Activated CD4-positive, alpha-beta T cell treated with anti-CD3 and anti-CD28 coated beads, Interleukin-10, Interleukin-2, amounts not matched to agents 100 ng/mL and 50 ng/mL, durations not matched to agents 16 hours and 8 hours (primary cell): ENCODE measurements around the gene INSM2.

ENCODE experiments used
- DNase-seq: peaks from one replicate; pipeline ENCODE4 v3.0.0-alpha.2; 2020

Gene INSM2

DNA sequence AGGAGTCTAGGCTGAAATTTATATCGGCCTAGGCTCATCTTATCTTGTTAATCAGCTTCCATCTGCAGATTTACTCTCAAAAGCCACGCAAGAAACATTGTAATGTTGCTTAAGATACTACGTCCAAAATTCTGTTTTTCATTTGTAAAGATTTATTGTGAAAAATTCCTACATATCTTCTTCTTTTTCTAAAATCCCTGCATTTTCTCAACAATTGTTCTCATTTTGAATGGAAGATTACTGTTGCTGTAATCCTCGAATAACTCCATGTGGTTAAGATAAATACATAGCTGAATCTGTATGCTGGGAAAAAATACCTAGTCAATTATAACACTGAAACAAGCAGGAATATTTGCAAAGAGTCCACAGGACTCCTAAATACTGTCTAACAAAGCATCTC lies 15.6 kb downstream of the INSM2 start:
- DNase-seq, result no peak

DNA sequence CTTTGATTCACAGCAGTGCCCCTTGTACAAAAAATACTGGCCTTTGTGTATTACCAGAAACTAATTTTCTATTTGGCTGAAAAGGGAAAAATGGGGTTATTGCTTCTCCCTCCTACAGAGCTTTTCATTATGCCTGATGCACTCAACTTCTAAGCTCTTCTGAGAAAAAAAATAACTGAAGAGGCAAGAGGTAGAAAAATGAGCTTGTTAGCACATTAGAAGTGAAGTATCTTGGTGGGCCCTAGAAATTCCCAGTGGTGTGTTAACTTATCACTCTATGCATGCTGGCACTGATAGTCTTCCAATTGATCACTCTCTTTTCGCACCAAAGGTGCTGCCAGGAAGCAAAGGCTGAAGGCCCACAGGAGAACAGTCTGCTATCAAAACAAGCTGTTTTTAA lies 17.1 kb downstream of the INSM2 start:
- DNase-seq, result no peak

DNA sequence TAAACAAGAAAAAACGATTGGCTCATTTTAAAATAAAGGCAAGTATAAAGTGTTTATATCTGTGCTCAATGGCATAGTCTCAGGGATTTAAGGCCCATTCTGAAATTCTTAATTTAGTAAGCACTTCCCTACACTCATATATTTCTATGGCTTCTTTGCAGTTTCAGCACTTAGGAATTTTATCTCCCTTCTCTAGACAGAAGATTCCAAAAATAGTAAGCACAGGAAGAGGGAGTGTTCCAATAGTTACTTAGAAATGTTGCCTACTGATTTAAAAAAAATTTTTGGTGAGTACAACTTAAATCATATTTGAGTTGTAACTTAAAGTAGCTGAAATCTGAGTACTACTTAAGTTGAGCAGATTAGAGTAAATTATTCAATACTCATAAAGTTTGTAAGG lies 19.8 kb downstream of the INSM2 start:
- DNase-seq, result no peak

DNA sequence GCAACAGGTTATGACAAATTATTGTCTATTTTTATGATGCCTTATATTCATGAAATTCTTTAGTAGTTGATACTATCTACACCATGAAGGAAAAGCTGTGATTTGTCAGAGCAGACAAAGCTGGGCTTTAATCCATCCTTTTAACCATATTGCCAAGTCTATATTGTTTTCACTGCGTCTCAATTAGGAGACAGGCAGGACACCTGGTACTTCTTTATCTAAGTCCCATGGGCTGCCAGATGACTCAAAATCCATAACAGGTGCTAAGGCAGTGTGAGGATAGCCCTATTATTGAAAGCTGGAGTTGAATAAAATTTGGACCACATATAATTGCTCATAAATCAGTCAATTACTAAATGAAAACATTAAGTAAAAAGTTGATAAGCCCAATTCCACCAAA lies 22.6 kb downstream of the INSM2 start:
- DNase-seq, result no peak

DNA sequence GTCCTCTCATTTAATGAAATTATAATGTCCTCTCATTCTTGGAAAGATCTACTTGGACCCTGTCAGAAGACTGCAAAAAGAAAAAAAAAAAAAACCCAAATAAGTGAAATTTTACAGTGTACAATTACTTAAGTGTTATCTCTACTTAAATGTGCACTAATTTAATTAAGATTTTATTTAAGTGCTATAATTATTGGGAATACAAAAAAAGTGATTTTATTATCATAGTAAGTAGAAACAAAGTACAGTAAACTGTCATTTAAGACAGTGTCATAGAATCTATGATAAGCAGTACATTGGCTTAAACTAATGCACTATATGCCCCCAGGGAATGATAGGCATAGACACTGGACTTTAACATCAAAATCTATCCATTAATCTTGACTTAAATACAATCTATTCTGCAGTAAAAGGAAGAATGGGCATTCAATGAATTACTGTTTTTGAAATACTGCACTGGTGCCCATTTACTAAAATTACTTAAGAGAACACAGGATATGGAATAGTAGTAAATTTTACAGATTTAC lies 23.3 kb downstream of the INSM2 start:
- DNase-seq, result no peak

DNA sequence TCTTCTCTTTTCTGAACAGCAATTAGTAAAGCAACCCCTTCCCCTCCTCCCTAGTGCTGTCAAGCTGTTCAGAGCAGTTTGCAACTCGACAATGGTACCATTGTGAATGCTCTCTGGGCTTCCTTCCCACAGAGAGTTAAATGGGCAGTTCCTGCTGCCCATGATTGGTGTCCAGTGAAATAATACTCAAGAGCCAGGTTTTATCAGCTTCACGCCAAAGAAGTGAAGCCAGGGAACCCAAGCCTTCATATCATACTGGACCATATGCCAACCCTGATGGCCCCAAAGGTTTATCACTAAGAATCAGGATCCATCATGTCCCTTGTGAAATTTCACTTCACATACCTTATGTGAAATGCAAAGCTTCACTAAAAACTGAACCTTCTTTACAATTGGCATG lies 24.7 kb downstream of the INSM2 start:
- no peak for DNase-seq

DNA sequence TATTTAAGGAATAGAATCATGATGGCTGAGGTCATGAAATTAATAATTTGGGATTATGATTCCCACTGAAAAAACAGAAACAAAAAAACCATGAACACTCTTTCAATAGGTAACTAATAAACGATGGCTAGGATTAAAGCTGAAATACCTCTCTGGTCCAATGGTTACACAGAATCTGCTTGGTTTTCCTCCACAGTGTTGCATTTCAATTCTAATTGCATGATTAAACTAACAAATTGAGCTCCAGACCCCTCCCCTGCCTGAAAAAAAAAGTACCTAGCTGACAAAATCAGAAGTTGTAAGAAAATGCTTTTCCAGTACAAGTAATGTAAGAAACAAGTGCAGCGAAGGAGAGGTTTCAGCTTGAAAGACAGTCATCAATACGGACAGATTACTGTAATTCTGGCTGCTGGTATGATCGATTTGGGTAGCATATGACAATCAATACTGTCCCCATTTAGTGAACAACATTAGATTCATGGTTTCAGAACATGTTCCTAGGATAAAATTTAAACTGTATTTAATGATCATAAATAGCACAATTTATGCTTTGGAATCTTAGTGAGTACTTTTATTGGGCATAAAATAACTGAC lies 32.0 kb downstream of the INSM2 start:
- no peak for DNase-seq

DNA sequence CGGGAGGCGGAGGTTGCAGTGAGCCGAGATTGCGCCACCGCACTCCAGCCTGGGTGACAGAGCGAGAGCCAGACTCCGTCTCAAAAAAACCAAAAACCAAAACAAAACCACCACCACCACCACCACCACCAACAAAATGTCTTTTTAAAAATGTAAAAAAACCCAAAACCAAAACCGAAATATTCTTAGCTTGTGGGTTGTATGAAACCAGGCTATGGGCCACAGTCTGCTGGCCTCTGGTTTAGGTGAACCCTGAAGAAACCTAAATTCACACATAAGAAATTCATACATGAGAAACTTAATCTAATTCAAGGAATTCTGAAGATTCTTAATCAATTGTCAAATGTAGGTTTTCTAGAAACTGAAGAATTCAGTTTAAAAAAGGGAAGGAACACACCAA lies 37.6 kb downstream of the INSM2 start:
- DNase-seq, result no peak

DNA sequence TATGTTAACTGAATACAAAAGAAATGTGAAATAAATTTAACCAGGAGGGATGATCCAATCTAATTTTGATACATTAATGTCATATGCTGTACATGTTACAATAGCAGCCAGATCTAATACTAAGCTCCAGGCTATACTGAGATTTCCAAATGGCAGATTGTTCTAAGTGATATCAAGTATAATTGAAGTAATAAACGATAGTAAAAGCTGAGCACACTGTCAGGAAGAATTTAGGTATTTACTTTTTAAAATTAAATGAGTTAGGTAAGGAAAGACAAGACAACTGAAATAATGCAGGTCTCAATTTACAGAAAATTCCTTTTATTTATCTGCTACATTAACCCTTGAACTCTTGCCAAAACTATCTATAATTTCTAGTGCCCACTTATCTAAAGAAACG lies 39.9 kb downstream of the INSM2 start:
- DNase-seq, result no peak

DNA sequence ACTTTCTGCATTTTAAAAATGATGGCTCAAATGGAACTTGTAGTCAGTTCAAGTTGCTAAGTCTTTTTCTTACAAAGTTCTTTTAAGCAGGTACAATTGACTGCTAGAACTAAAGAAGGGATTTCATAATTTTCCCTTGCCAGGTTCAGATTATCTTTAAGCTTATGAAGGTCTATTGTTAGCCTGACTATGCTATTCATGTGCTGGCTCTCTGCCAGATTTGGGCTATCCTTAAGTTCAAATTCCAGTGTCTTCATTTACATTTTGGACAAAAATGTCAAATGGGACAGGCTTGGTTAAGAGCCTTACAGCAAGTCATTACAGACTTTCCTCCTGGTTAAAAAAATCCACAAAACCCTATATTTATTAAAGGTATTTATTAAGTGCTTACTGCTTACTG lies 42.3 kb downstream of the INSM2 start:
- no peak for DNase-seq

DNA sequence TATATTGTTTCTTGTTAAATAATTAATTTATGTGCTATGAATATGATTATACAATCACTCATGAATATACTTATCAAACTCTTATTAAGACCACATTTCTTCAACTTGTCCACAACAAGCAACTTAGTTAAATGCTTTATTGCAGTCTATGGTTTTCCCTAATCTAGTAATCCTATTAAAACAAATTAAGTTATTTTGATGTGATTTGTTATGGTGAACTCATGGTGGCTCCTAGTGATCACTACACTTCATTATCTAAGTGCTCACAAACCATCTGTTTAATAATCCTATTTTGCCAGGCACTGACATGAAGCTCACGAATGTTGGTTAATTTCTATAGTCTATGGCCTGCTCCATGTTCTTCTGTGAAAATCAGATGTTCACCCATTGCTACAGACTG lies 42.9 kb downstream of the INSM2 start:
- no peak for DNase-seq

DNA sequence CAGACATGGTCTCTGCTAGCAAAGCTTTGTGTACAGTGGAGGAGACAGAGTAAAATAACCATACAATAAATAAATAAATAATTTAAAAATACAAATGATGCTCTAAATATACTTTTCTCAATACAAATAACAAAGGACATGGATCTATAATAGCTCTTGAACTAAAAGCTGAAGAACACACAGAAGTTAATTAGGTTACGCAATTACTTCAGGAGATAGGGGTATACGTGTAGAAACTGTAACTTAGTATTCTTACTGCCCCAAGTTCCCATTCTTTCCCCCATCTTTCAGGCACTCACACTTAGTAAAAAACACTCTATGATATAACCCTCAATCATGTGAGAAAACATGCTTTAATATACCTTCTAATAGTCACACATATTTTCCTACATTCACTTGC lies 44.2 kb downstream of the INSM2 start:
- no peak for DNase-seq

DNA sequence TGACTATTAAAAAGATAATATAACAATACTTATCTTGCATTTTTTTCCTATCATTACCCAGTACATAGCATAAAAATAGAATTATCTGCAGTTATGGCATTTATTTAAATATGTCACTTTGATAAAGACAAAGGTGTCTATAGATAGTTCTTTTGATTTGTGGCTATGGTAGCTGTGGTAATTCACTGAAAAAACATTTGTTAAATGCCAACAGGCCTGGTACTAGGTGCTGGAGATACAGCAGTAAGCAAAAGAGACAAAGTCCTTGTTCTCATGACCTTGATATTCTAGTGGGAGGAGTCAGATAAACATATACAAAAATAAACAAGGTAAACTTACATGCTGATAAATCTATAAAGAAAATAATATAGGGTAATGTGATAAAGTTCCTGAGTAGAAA lies 44.7 kb downstream of the INSM2 start:
- no peak for DNase-seq
